Natural killer cell (primary cell): ENCODE measurements around the gene TGM3. TPM values are rescaled to one million over a fixed set of nuclear protein-coding genes. Genes with fewer than 3 reads are reported as not detected.

ENCODE experiments used
- ATAC-seq, 3 donors: fragments of 150-1000 bp in 2 of 3; fragments of 200-7000 bp in 1 of 3; cut with Tn5 transposase; 1 replicate in 1 of 3; 2 replicates in 2 of 3; pipeline ENCODE4 v1.10.0; 2021; ENCODE audit warnings: mild to moderate bottlenecking in 2 of 3, moderate library complexity in 2 of 3
- DNase-seq, 2 donors: peaks; one replicate each; pipeline versions ENCODE4 v3.0.0 to v3.0.0-alpha.2; 2013 to 2021; ENCODE audit warnings: mixed read lengths in 1 of 2
- H3K27ac ChIP-seq: one replicate; pipeline ENCODE4 v1.5.1; 2013; ENCODE audit warnings: mild to moderate bottlenecking, low read length
- H3K27me3 ChIP-seq: one replicate; pipeline ENCODE4 v1.6.1; 2013; ENCODE audit warnings: low read length; ENCODE audit not compliant: control insufficient read depth, insufficient read depth
- H3K36me3 ChIP-seq: one replicate; pipeline ENCODE4 v1.6.1; 2013; ENCODE audit warnings: low read length; ENCODE audit not compliant: control insufficient read depth, insufficient read depth
- H3K4me1 ChIP-seq: one replicate; pipeline ENCODE4 v1.6.1; 2013; ENCODE audit warnings: low read length; ENCODE audit not compliant: control insufficient read depth, insufficient read depth
- H3K4me3 ChIP-seq: one replicate; pipeline ENCODE4 v1.5.1; 2013; ENCODE audit warnings: low read length
- H3K9me3 ChIP-seq: one replicate; pipeline ENCODE4 v1.6.1; 2013; ENCODE audit warnings: low read length; ENCODE audit not compliant: control insufficient read depth, insufficient read depth
- H3K27ac Mint-ChIP-seq, 2 donors: one replicate each; pipeline ENCODE4 v1.8.0; 2022; ENCODE audit warnings: mild to moderate bottlenecking in 2 of 2, mixed read lengths in 2 of 2, moderate library complexity in 1 of 2
- H3K27me3 Mint-ChIP-seq, 2 donors: one replicate each; pipeline ENCODE4 v1.8.0; 2022; ENCODE audit warnings: low read depth in 2 of 2, mixed read lengths in 2 of 2
- H3K36me3 Mint-ChIP-seq: one replicate; pipeline ENCODE4 v1.8.0; 2022; ENCODE audit warnings: mixed read lengths
- H3K4me1 Mint-ChIP-seq, 2 donors: one replicate each; pipeline ENCODE4 v1.8.0; 2022; ENCODE audit warnings: mixed read lengths in 2 of 2
- H3K4me3 Mint-ChIP-seq: one replicate; pipeline ENCODE4 v1.8.0; 2022; ENCODE audit warnings: mild to moderate bottlenecking, moderate library complexity, mixed read lengths
- H3K9me3 Mint-ChIP-seq, 2 donors: one replicate each; pipeline ENCODE4 v1.8.0; 2022; ENCODE audit warnings: mixed read lengths in 2 of 2
- CTCF ChIP-seq: fragments of 200-600 bp; IDR thresholded peaks from one replicate; pipeline ENCODE4 v1.8.0; 2022; ENCODE audit warnings: antibody characterized with exemption
- WGBS: methylation state at CpG from one replicate; pipeline ENCODE4 v1.1.7; 2013; ENCODE audit warnings: missing lambda C conversion rate; ENCODE audit not compliant: insufficient coverage; 5-methylcytosine and 5-hydroxymethylcytosine counted together
- intact Hi-C: fragments of 100-400 bp; cut with micrococcal nuclease; formaldehyde crosslinking; loops from one replicate; pipeline ENCODE4 v1.14.2; 2022
- total RNA-seq, 4 donors: library from RNA; stranded (reverse); fragments of 120-200 nt in 1 of 4; gene quantifications; one replicate each; pipeline versions ENCODE4 v1.2.3 to v1.2.4, GENCODE V29; 2013 to 2022

Gene TGM3
- total RNA-seq, 3 donors from 2014 or later (not counting 1 experiment from before 2014, with no cell fraction given): not detected

GRCh38 chr20:2316847-2317495, 21.2 kb downstream of the TGM3 start:
- no peaks in the 10 kb centered on the region for H3K4me1 ChIP-seq
- ATAC-seq (no peak), DNase-seq (no peak)
- Mint-ChIP-seq H3K27ac (no peak overlapping the region), H3K9me3 (peaks cover 0 to 2% of the 10 kb centered on the region in 2 donors), H3K4me1 (no peaks in the 10 kb centered on the region), H3K4me3 (no peak overlapping the region), H3K27me3 (peaks cover 8 to 10% of the 10 kb centered on the region in 2 donors), H3K36me3 (no peaks in the 10 kb centered on the region)
- WGBS: 93% methylated on average over 14 of the region's 14 CpGs
- H3K9me3 ChIP-seq: no peaks in the 10 kb centered on the region
- no peak overlapping the region for H3K27ac ChIP-seq
- H3K27me3 ChIP-seq: peaks cover 2% of the 10 kb centered on the region
- intact Hi-C loops: no loop called here
- H3K36me3 ChIP-seq: no peaks in the 10 kb centered on the region
- TF ChIP-seq CTCF: no peak
- H3K4me3 ChIP-seq: no peak overlapping the region

GRCh38 chr20:2320813-2321658, 25.2 kb downstream of the TGM3 start:
- intact Hi-C loops: no loop called here
- DNase-seq: no peak
- Mint-ChIP-seq H3K36me3 (no peaks in the 10 kb centered on the region), H3K9me3 (peaks cover 0 to 2% of the 10 kb centered on the region in 2 donors), H3K27me3 (peaks cover 24 to 35% of the 10 kb centered on the region in 2 donors), H3K4me1 (no peaks in the 10 kb centered on the region), H3K27ac (no peak overlapping the region), H3K4me3 (no peak overlapping the region)
- no peaks in the 10 kb centered on the region for H3K4me1 ChIP-seq
- H3K27ac ChIP-seq: no peak overlapping the region
- no peaks in the 10 kb centered on the region for H3K9me3 ChIP-seq
- H3K27me3 ChIP-seq: peaks cover 2% of the 10 kb centered on the region
- WGBS: 85% methylated on average over 5 of the region's 6 CpGs
- no peak overlapping the region for H3K4me3 ChIP-seq
- ATAC-seq: no peak
- H3K36me3 ChIP-seq: no peaks in the 10 kb centered on the region
- no peak for TF ChIP-seq CTCF

GRCh38 chr20:2323051-2323450, 27.2 kb downstream of the TGM3 start:
- Mint-ChIP-seq H3K9me3 (peaks cover 0 to 2% of the 10 kb centered on the region in 2 donors), H3K27me3 (peaks cover 31 to 43% of the 10 kb centered on the region in 2 donors), H3K27ac (no peak overlapping the region), H3K4me1 (no peaks in the 10 kb centered on the region), H3K36me3 (no peaks in the 10 kb centered on the region), H3K4me3 (no peak overlapping the region)
- Histone ChIP-seq H3K4me1 (no peaks in the 10 kb centered on the region), H3K27ac (no peak overlapping the region), H3K4me3 (no peak overlapping the region), H3K27me3 (peaks cover 2% of the 10 kb centered on the region), H3K9me3 (no peaks in the 10 kb centered on the region), H3K36me3 (no peaks in the 10 kb centered on the region)
- no peak for TF ChIP-seq CTCF
- intact Hi-C loops: no loop called here
- WGBS: 83% methylated on average over 1 of the region's 2 CpGs
- no peak for DNase-seq
- no peak for ATAC-seq
